Fibroblast of lung (primary cell): Measurements from ENCODE around the gene SRR. TPM values are rescaled to one million over a fixed set of nuclear protein-coding genes. Genes with fewer than 3 reads are reported as not detected.
A peak's percentile ranks its signal among the peaks of the same experiment; 100 is the strongest.

Source experiments
- DNase-seq, 2 donors: peaks; one replicate each; pipeline versions ENCODE4 v3.0.0 to v3.0.0-alpha.2; 2010; ENCODE audit warnings: low read depth in 2 of 2
- H2AFZ ChIP-seq: 2 replicates; pipeline ENCODE4 v1.5.1; 2012; ENCODE audit warnings: low read length, control low read depth, inconsistent platforms
- H3K27ac ChIP-seq: 2 replicates; pipeline ENCODE4 v1.5.1; 2011; ENCODE audit warnings: low read length, control low read depth; ENCODE audit not compliant: insufficient read depth
- H3K27me3 ChIP-seq: 2 replicates; pipeline ENCODE4 v1.5.1; 2011; ENCODE audit warnings: mild to moderate bottlenecking, low read length; ENCODE audit not compliant: control insufficient read depth, insufficient read depth
- H3K36me3 ChIP-seq: 2 replicates; pipeline ENCODE4 v1.5.1; 2011; ENCODE audit warnings: low read length; ENCODE audit not compliant: control insufficient read depth, insufficient read depth
- H3K4me1 ChIP-seq: 2 replicates; pipeline ENCODE4 v1.5.1; 2011; ENCODE audit warnings: low read length; ENCODE audit not compliant: control insufficient read depth, insufficient read depth; ENCODE audit errors: extremely low read depth
- H3K4me2 ChIP-seq: 2 replicates; pipeline ENCODE4 v1.5.1; 2011; ENCODE audit warnings: low read length, control low read depth; ENCODE audit not compliant: insufficient read depth; ENCODE audit errors: extremely low read depth
- H3K4me3 ChIP-seq, 4 experiments: fragments of 200-600 bp in 1 of 4; sonication (generic) in 1 of 4; replicated peaks in 1 of 4; 2 replicates each; pipeline ENCODE4 v1.5.1; 2011 to 2016; ENCODE audit warnings: low read length in 4 of 4, low read depth in 3 of 4, mild to moderate bottlenecking in 3 of 4, control low read depth in 2 of 4, inconsistent platforms in 1 of 4, mixed read lengths in 1 of 4; ENCODE audit not compliant: insufficient read depth in 1 of 4; ENCODE audit errors: control extremely low read depth in 1 of 4
- H3K79me2 ChIP-seq: 2 replicates; pipeline ENCODE4 v1.5.1; 2012; ENCODE audit warnings: mild to moderate bottlenecking, low read length, inconsistent platforms; ENCODE audit not compliant: control insufficient read depth, insufficient read depth
- H3K9ac ChIP-seq: 2 replicates; pipeline ENCODE4 v1.5.1; 2011; ENCODE audit warnings: mild to moderate bottlenecking, low read length, control low read depth; ENCODE audit not compliant: insufficient read depth
- H3K9me3 ChIP-seq: 2 replicates; pipeline ENCODE4 v1.5.1; 2012; ENCODE audit warnings: low read depth, low read length; ENCODE audit not compliant: control insufficient read depth, insufficient read depth
- H4K20me1 ChIP-seq: 2 replicates; pipeline ENCODE4 v1.5.1; 2011; ENCODE audit warnings: low read length; ENCODE audit not compliant: control insufficient read depth, insufficient read depth; ENCODE audit errors: extremely low read depth
- EZH2 ChIP-seq: IDR thresholded peaks from 2 replicates; pipeline ENCODE4 v1.5.1; 2012; ENCODE audit warnings: low read length, control low read depth, mild to moderate bottlenecking; ENCODE audit errors: missing control alignments
- polyA plus RNA-seq, 2 donors: library from polyadenylated mRNA; depleted of rRNA in 1 of 2; stranded (reverse) in 1 of 2; unstranded in 1 of 2; fragments of >200 nt; gene quantifications; 2 replicates each; pipeline ENCODE4 v1.2.1, GENCODE V29; 2011 to 2012; ENCODE audit warnings: missing spikeins in 1 of 2
- total RNA-seq: library from RNA; depleted of rRNA; stranded (reverse); fragments of >200 nt; gene quantifications from 2 replicates; pipeline ENCODE4 v1.2.1, GENCODE V29; 2014
- TF ChIP-seq, protein P1 (sequence below), 2 donors: IDR thresholded peaks in 1 of 2; conservative IDR thresholded peaks in 1 of 2; 1 replicate in 1 of 2; 2 replicates in 1 of 2; pipeline ENCODE4 v1.5.1; 2011 to 2012; ENCODE audit warnings: low read length in 2 of 2, control low read depth in 1 of 2, inconsistent platforms in 1 of 2, low read depth in 1 of 2, mild to moderate bottlenecking in 1 of 2

Gene SRR
- total and polyA plus RNA-seq, 2 donors (not counting 1 experiment from before 2014, with no cell fraction given): 15.0 to 22.3 TPM

DNA sequence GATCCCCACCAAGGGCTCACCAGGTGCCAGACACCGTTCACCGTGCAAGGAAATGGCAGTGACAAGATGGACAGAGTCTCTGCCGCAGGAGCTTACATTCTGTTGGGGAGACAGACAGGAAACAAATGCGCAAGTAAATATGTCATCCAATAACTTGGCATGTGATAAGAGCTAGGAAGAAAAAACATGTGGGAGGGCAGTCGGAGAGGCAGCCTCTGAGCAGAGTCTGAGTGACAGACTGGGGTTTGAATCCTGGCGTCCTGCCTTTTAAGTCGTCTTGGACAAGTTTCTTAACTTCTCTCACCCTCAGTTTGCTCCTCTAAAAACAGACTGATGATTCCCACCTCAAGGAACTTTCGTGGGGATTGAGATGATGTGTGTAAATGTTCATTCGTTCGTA lies 40.8 kb downstream of the SRR start:
- H3K79me2 ChIP-seq: no peaks in the 10 kb centered on the region
- H3K9me3 ChIP-seq: no peaks in the 10 kb centered on the region
- no peaks in the 10 kb centered on the region for H4K20me1 ChIP-seq

DNA sequence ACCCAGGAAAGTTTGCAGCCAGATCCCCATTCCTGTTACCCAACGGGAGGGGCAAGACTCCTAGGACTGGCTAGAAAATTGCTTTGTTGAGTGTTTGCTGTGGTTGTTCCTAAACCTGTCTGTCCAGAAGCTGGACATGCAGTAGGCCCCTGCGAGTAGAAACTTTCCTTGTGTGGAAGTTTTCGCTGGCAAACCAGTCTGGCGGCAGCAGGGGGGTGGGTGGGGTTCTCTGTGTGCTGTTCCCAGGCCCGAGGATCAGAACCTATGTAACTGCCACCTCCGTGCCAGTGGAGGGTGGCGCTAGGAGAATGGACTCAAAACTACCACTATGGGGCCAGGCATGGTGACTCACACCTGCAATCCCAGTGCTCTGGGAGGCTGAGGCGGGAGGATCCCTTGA lies 42.7 kb downstream of the SRR start:
- Histone ChIP-seq H3K9me3 (no peaks in the 10 kb centered on the region), H4K20me1 (no peaks in the 10 kb centered on the region), H3K36me3 (peaks cover 3% of the 10 kb centered on the region), H3K4me2 (no peak overlapping the region), H3K4me1 (peaks cover 7% of the 10 kb centered on the region), H3K79me2 (no peaks in the 10 kb centered on the region), H3K27me3 (no peaks in the 10 kb centered on the region), H3K27ac (no peak overlapping the region), H2AFZ (no peak overlapping the region), H3K9ac (no peak overlapping the region), H3K4me3 (no peak overlapping the region)
- TF ChIP-seq, protein P1, sequence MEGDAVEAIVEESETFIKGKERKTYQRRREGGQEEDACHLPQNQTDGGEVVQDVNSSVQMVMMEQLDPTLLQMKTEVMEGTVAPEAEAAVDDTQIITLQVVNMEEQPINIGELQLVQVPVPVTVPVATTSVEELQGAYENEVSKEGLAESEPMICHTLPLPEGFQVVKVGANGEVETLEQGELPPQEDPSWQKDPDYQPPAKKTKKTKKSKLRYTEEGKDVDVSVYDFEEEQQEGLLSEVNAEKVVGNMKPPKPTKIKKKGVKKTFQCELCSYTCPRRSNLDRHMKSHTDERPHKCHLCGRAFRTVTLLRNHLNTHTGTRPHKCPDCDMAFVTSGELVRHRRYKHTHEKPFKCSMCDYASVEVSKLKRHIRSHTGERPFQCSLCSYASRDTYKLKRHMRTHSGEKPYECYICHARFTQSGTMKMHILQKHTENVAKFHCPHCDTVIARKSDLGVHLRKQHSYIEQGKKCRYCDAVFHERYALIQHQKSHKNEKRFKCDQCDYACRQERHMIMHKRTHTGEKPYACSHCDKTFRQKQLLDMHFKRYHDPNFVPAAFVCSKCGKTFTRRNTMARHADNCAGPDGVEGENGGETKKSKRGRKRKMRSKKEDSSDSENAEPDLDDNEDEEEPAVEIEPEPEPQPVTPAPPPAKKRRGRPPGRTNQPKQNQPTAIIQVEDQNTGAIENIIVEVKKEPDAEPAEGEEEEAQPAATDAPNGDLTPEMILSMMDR (conservative IDR thresholded peaks at IDR 0.05 in 1 of 2, IDR thresholded peaks at IDR 0.05 in 1 of 2; ENCODE audit: low read depth in 1 of 2, low read length in 2 of 2): no peak
- TF ChIP-seq EZH2: no peak
- no peak for DNase-seq

More for the DNA sequence above, 40.8 kb downstream of the SRR start:
- Histone ChIP-seq H3K27ac (no peak overlapping the region), H3K4me2 (no peak overlapping the region), H2AFZ (no peak overlapping the region), H3K4me1 (peaks cover 7% of the 10 kb centered on the region), H3K27me3 (no peaks in the 10 kb centered on the region), H3K36me3 (peaks cover 3% of the 10 kb centered on the region), H3K9ac (no peak overlapping the region), H3K4me3 (no peak overlapping the region)
- peak in 1 of 2 donors; percentile 43 for DNase-seq
- TF ChIP-seq, protein P1 (conservative IDR thresholded peaks at IDR 0.05 in 1 of 2, IDR thresholded peaks at IDR 0.05 in 1 of 2; ENCODE audit: low read depth in 1 of 2, low read length in 2 of 2): no peak
- TF ChIP-seq EZH2: no peak

DNA sequence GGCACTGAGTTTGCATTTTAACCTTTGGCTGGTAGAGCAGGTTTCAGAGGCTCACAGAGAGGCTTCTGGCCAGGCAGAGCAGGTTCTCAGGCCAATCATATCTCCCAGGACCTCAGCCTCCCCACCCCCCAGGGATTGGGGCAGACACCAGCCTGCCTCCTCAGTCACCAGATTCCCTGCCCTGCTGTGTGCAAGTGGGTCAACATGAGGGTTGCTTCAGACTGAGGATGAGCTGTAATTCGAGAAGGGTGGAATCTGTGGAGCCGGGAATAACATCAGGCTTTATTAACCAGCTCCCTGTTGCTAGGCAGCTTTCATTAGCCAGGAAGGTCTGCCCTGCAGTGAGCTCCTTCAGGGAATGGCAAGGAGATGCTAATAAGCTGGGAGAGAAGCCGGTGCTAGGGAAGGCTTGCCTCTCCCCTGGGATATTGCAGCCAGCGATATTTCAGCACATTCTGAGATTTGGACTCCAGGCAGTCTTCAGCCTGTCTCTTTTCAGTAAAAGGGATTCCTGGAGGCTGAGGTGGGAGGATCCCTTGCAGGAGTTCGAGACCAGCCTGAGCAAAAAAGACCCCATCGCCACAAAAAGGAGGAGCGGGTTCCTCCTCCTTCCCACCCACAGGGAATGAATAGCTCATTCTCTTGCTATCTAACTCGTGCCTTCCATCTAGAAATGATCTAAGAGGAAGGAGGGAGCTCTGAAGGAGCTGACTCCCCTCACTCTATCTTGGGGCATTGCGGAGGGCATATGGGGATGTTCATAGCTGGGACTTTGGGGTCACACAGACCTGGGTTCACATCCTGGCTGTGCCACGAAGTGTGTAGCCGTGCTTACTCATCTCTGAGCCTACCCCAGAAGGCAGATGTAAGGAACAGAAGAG lies 44.3 kb downstream of the SRR start:
- DNase-seq: peak; percentile 74 to 86
- no peak for TF ChIP-seq EZH2
- TF ChIP-seq, protein P1 (conservative IDR thresholded peaks at IDR 0.05 in 1 of 2, IDR thresholded peaks at IDR 0.05 in 1 of 2; ENCODE audit: low read depth in 1 of 2, low read length in 2 of 2): no peak
- no peak overlapping the region for H3K4me2 ChIP-seq
- no peaks in the 10 kb centered on the region for H3K27me3 ChIP-seq
- no peak overlapping the region for H3K9ac ChIP-seq
- no peaks in the 10 kb centered on the region for H4K20me1 ChIP-seq
- no peak overlapping the region for H2AFZ ChIP-seq
- H3K4me3 ChIP-seq: no peak overlapping the region
- H3K9me3 ChIP-seq: no peaks in the 10 kb centered on the region
- peaks cover 3% of the 10 kb centered on the region for H3K36me3 ChIP-seq
- no peaks in the 10 kb centered on the region for H3K79me2 ChIP-seq
- H3K27ac ChIP-seq: no peak overlapping the region
- H3K4me1 ChIP-seq: peaks cover 7% of the 10 kb centered on the region
